CD4-positive, alpha-beta T cell treated with Interleukin-15 for 1 hour (primary cell): Measurements from ENCODE around the gene MPLKIP.
"Not testable (repeated sequence)": the region's sequence is repeated elsewhere in the genome, so short reads cannot be mapped to it uniquely, and the experiment has no call there.

Source experiments
- DNase-seq: peaks from one replicate; pipeline ENCODE4 v3.0.0-alpha.2; 2020

The MPLKIP gene

GRCh38 chr7:40122940-40123254 is 11.5 kb downstream of the MPLKIP start:
- no peak for DNase-seq

- DNase-seq, result not testable (repeated sequence)
Measured at GRCh38 chr7:40122100-40122939, 12.1 kb downstream of the MPLKIP start.

- DNase-seq, result no peak
Measured at GRCh38 chr7:40120020-40120419, 14.4 kb downstream of the MPLKIP start.

GRCh38 chr7:40118201-40118600 is 16.2 kb downstream of the MPLKIP start:
- not testable (repeated sequence) for DNase-seq

GRCh38 chr7:40117199-40117598 is 17.2 kb downstream of the MPLKIP start:
- DNase-seq, result not testable (repeated sequence)

- no peak for DNase-seq
Measured at GRCh38 chr7:40115936-40116335, 18.5 kb downstream of the MPLKIP start.

GRCh38 chr7:40105879-40106473 is 28.4 kb downstream of the MPLKIP start:
- DNase-seq, result no peak

GRCh38 chr7:40102897-40103296 is 31.5 kb downstream of the MPLKIP start:
- no peak for DNase-seq

- DNase-seq, result no peak
Measured at GRCh38 chr7:40101201-40101600, 33.2 kb downstream of the MPLKIP start.

- DNase-seq, result no peak
Measured at GRCh38 chr7:40099837-40100236, 34.6 kb downstream of the MPLKIP start.

- no peak for DNase-seq
Measured at GRCh38 chr7:40098810-40099209, 35.6 kb downstream of the MPLKIP start.

- no peak for DNase-seq
Measured at GRCh38 chr7:40097728-40098127, 36.7 kb downstream of the MPLKIP start.

GRCh38 chr7:40095695-40096327 is 38.6 kb downstream of the MPLKIP start:
- no peak for DNase-seq

- DNase-seq, result no peak
Measured at GRCh38 chr7:40095230-40095629, 39.2 kb downstream of the MPLKIP start.

GRCh38 chr7:40093631-40094350 is 40.6 kb downstream of the MPLKIP start:
- no peak for DNase-seq

- no peak for DNase-seq
Measured at GRCh38 chr7:40092182-40092581, 42.2 kb downstream of the MPLKIP start.

GRCh38 chr7:40077849-40078248 is 56.6 kb downstream of the MPLKIP start:
- DNase-seq, result no peak
